WERI-Rb-1 (cell line): ENCODE results near the gene FCRLB.

ENCODE experiments used
- DNase-seq: peaks from one replicate; pipeline ENCODE4 v3.0.0-alpha.2; 2020
- H3K27ac ChIP-seq: fragments of 250-450 bp; sonication (Bioruptor Pico); 2 replicates; pipeline ENCODE4 v1.5.1; 2020; ENCODE audit warnings: mild to moderate bottlenecking, moderate library complexity
- H3K27me3 ChIP-seq: fragments of 250-450 bp; sonication (Bioruptor Pico); 2 replicates; pipeline ENCODE4 v1.5.1; 2021; ENCODE audit warnings: mild to moderate bottlenecking, low read depth, moderate library complexity; ENCODE audit not compliant: insufficient read depth, severe bottlenecking
- H3K36me3 ChIP-seq: fragments of 250-450 bp; sonication (Bioruptor Pico); 2 replicates; pipeline ENCODE4 v1.5.1; 2020; ENCODE audit warnings: mild to moderate bottlenecking, moderate library complexity
- H3K4me3 ChIP-seq: 2 replicates; pipeline ENCODE4 v1.5.1; 2011; ENCODE audit warnings: low read depth, mild to moderate bottlenecking, control low read depth, low read length
- H3K9me3 ChIP-seq: fragments of 250-450 bp; sonication (Bioruptor Pico); 2 replicates; pipeline ENCODE4 v1.5.1; 2021; ENCODE audit warnings: mild to moderate bottlenecking, moderate library complexity; ENCODE audit not compliant: severe bottlenecking
- CTCF ChIP-seq: IDR thresholded peaks from 2 replicates; pipeline ENCODE4 v1.5.1; 2011; ENCODE audit warnings: low read depth, mild to moderate bottlenecking, control low read depth, inconsistent platforms, low read length

FCRLB gene

GRCh38 chr1:161718559-161719324, 2.6 kb upstream of the FCRLB start:
- Histone ChIP-seq H3K27me3 (peaks cover 100% of the 10 kb centered on the region), H3K4me3 (no peak overlapping the region), H3K9me3 (peaks cover 8% of the 10 kb centered on the region), H3K36me3 (no peaks in the 10 kb centered on the region), H3K27ac (no peak overlapping the region)
- DNase-seq, result no peak
- TF ChIP-seq CTCF, result no peak

- TF ChIP-seq CTCF, result no peak
- no peak overlapping the region for H3K4me3 ChIP-seq
- H3K36me3 ChIP-seq, result no peaks in the 10 kb centered on the region
- no peak for DNase-seq
- H3K27me3 ChIP-seq, result peaks cover 100% of the 10 kb centered on the region
- no peak overlapping the region for H3K27ac ChIP-seq
- H3K9me3 ChIP-seq, result peaks cover 3% of the 10 kb centered on the region
Observed at GRCh38 chr1:161719325-161719611, 2.1 kb upstream of the FCRLB start.

GRCh38 chr1:161720422-161720821, 922 bp upstream of the FCRLB start:
- Histone ChIP-seq H3K36me3 (no peaks in the 10 kb centered on the region), H3K27me3 (peaks cover 100% of the 10 kb centered on the region), H3K9me3 (peaks cover 2% of the 10 kb centered on the region), H3K27ac (no peak overlapping the region), H3K4me3 (no peak overlapping the region)
- no peak for DNase-seq
- no peak for TF ChIP-seq CTCF

GRCh38 chr1:161721738-161722343, 497 bp downstream of the FCRLB start:
- Histone ChIP-seq H3K9me3 (peaks cover 2% of the 10 kb centered on the region), H3K27me3 (peaks cover 100% of the 10 kb centered on the region), H3K4me3 (no peak overlapping the region), H3K27ac (no peak overlapping the region), H3K36me3 (no peaks in the 10 kb centered on the region; the same call in 1 of the 2 replicates)
- DNase-seq, result no peak
- no peak for TF ChIP-seq CTCF

- no peak for TF ChIP-seq CTCF
- Histone ChIP-seq H3K9me3 (peaks cover 2% of the 10 kb centered on the region), H3K27me3 (peaks cover 99% of the 10 kb centered on the region), H3K27ac (no peak overlapping the region), H3K4me3 (no peak overlapping the region), H3K36me3 (no peaks in the 10 kb centered on the region; the same call in 1 of the 2 replicates)
- no peak for DNase-seq
Observed at GRCh38 chr1:161722406-161722805, 1.1 kb downstream of the FCRLB start.
